Tibial nerve (tissue), 4 donors: ENCODE results near the gene NPSR1. TPM values are rescaled to one million over a fixed set of nuclear protein-coding genes. Genes with fewer than 3 reads are reported as not detected.
"Not testable (repeated sequence)": the region's sequence is repeated elsewhere in the genome, so short reads cannot be mapped to it uniquely, and the experiment has no call there.

Experiments used
- DNase-seq, 2 donors: peaks; one replicate each; pipeline ENCODE4 v3.0.0-alpha.2; 2019; ENCODE audit warnings: low spot score in 2 of 2
- H3K27ac ChIP-seq, 4 donors: fragments of 200-600 bp; sonication (generic) in 3 of 4; one replicate each; pipeline ENCODE4 v1.5.1; 2017 to 2019; ENCODE audit warnings: mild to moderate bottlenecking in 1 of 4
- H3K27me3 ChIP-seq, 2 donors: fragments of 200-600 bp; sonication (generic) in 1 of 2; one replicate each; pipeline versions ENCODE4 v1.5.1 to v1.6.0; 2017 to 2019
- H3K36me3 ChIP-seq, 3 donors: fragments of 200-600 bp; sonication (generic); one replicate each; pipeline ENCODE4 v1.5.1; 2018 to 2019
- H3K4me1 ChIP-seq, 4 donors: fragments of 200-600 bp; sonication (generic) in 3 of 4; one replicate each; pipeline ENCODE4 v1.5.1; 2017 to 2019
- H3K4me3 ChIP-seq, 4 donors: fragments of 200-600 bp; sonication (generic) in 3 of 4; one replicate each; pipeline ENCODE4 v1.5.1; 2017 to 2019; ENCODE audit warnings: mild to moderate bottlenecking in 1 of 4, moderate library complexity in 1 of 4
- H3K9me3 ChIP-seq, 4 donors: fragments of 200-600 bp; sonication (generic) in 3 of 4; one replicate each; pipeline ENCODE4 v1.5.1; 2017 to 2019
- EP300 ChIP-seq, 2 donors: sonication (generic); formaldehyde crosslinking; IDR thresholded peaks; one replicate each; pipeline ENCODE4 v1.6.1; 2017; ENCODE audit warnings: antibody characterized with exemption in 2 of 2, mild to moderate bottlenecking in 1 of 2
- POLR2A ChIP-seq, 2 donors: fragments of 450-650 bp; IDR thresholded peaks; one replicate each; pipeline ENCODE4 v1.6.1; 2017; ENCODE audit warnings: antibody characterized with exemption in 2 of 2, mild to moderate bottlenecking in 2 of 2, moderate library complexity in 2 of 2
- WGBS, 2 donors: methylation state at CpG; one replicate each; pipeline ENCODE4 v1.1.5; 2018; 5-methylcytosine and 5-hydroxymethylcytosine counted together
- total RNA-seq, 4 donors: library from RNA; depleted of rRNA; stranded (reverse); fragments of >200 nt; gene quantifications; one replicate each; pipeline ENCODE4 v1.1.0, GENCODE V29; 2016
- TF ChIP-seq, protein P1 (sequence below), 5 experiments: fragments of 200-600 bp in 3 of 5; fragments of 450-650 bp in 2 of 5; sonication (generic) in 3 of 5; IDR thresholded peaks; one replicate each; pipeline ENCODE4 v1.5.1; 2016 to 2019; ENCODE audit warnings: antibody characterized with exemption in 5 of 5, mild to moderate bottlenecking in 3 of 5, moderate library complexity in 2 of 5

NPSR1 gene
- total RNA-seq, 4 donors from 2014 or later: not detected

DNA sequence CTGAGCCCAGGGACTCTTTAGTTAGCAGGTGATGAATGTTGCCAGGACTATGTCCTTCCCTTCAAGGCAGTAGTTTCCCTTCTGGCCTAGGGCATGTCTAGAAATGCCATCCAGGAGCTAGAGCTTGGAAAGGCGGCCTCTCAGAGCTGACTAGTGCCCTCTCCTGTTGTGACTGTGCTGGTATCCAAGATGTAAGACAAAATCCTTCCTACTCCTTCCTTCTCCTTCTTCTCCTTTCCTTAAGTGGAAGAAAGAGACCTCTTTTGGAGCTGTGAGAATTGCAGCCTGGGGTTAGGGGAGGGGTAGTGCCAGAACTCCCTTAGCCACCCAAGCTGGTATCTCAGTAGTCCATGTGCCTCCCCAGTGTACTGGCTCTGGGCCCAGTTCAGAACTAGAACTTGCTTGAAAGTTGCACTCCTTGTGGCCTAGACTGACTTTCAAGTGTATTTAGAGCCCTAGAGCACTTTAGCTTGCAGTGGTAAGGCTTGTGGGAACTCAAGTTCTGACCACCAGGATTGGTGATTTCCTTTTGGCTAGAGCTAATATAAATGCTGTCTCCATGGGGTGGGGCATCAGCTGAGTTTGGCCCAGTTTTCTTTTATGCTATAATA, 118.8 kb downstream of the NPSR1 start:
- TF ChIP-seq EP300 (IDR thresholded peaks at IDR 0.05) (no peak), POLR2A (IDR thresholded peaks at IDR 0.05) (no peak)
- TF ChIP-seq, protein P1, sequence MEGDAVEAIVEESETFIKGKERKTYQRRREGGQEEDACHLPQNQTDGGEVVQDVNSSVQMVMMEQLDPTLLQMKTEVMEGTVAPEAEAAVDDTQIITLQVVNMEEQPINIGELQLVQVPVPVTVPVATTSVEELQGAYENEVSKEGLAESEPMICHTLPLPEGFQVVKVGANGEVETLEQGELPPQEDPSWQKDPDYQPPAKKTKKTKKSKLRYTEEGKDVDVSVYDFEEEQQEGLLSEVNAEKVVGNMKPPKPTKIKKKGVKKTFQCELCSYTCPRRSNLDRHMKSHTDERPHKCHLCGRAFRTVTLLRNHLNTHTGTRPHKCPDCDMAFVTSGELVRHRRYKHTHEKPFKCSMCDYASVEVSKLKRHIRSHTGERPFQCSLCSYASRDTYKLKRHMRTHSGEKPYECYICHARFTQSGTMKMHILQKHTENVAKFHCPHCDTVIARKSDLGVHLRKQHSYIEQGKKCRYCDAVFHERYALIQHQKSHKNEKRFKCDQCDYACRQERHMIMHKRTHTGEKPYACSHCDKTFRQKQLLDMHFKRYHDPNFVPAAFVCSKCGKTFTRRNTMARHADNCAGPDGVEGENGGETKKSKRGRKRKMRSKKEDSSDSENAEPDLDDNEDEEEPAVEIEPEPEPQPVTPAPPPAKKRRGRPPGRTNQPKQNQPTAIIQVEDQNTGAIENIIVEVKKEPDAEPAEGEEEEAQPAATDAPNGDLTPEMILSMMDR (IDR thresholded peaks at IDR 0.05): no peak
- DNase-seq: no peak
- WGBS, 2 donors: 53 to 79% methylated on average over 1 of the region's 1 CpG

DNA sequence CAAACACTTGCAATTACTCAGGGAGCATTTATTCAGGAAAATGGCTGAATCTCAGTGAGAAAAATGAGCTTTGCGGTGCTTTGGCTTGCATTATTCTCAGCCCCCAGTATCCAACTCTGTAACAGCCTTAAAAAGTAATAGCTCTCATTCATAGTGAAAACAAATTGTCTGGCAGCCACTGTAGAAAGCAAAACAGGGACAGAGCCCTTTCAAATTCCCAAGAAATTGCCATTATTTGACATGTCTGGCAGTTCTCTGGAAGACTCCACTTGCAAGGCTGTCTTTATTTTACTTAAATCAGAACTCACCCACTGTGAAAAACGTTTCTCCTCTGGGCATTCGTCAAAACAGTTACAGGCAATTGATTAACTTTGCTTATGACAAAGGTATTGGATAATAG, 122.5 kb downstream of the NPSR1 start:
- Histone ChIP-seq H3K27ac (no peak overlapping the region), H3K4me3 (no peak overlapping the region), H3K9me3 (peaks cover 0 to 30% (median 0%) of the 10 kb centered on the region in 4 donors), H3K27me3 (no peaks in the 10 kb centered on the region), H3K36me3 (no peaks in the 10 kb centered on the region), H3K4me1 (no peaks in the 10 kb centered on the region)
- WGBS, 2 donors: 50 to 60% methylated on average over 3 of the region's 3 CpGs
- TF ChIP-seq, protein P1 (IDR thresholded peaks at IDR 0.05): no peak
- no peak for TF ChIP-seq EP300 (IDR thresholded peaks at IDR 0.05)
- TF ChIP-seq POLR2A (IDR thresholded peaks at IDR 0.05): no peak
- DNase-seq: no peak

More for the DNA sequence above, 118.8 kb downstream of the NPSR1 start:
- no peak overlapping the region for H3K27ac ChIP-seq
- H3K27me3 ChIP-seq: no peaks in the 10 kb centered on the region
- peaks cover 0 to 7% (median 0%) of the 10 kb centered on the region in 4 donors for H3K9me3 ChIP-seq
- H3K4me1 ChIP-seq: no peaks in the 10 kb centered on the region
- H3K4me3 ChIP-seq: no peak overlapping the region
- no peaks in the 10 kb centered on the region for H3K36me3 ChIP-seq

DNA sequence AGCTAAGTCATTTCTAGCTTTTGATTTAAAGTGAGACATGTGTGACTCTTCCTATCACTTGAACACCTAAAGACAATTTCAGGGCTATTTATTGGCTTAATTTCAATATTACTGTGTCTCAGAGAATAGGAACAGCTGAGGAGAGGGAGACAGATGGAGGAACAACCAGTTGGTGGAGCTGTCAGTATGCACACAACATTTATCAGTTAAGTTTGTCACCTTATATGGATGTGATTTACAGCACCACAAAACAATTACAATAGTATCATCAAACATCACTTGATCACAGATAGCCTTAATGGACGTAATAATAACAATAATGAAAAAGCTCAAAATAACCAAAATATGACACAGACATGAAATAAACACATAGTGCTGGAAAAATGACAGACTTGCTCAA, 129.6 kb downstream of the NPSR1 start:
- Histone ChIP-seq H3K36me3 (no peaks in the 10 kb centered on the region), H3K4me1 (no peaks in the 10 kb centered on the region), H3K4me3 (no peak overlapping the region), H3K27me3 (no peaks in the 10 kb centered on the region), H3K27ac (no peak overlapping the region), H3K9me3 (peaks cover 0 to 16% (median 0%) of the 10 kb centered on the region in 4 donors)
- TF ChIP-seq POLR2A (IDR thresholded peaks at IDR 0.05): no peak
- TF ChIP-seq, protein P1 (IDR thresholded peaks at IDR 0.05): no peak
- 63 to 74% methylated on average over 1 of the region's 1 CpG for WGBS, 2 donors
- DNase-seq: no peak

DNA sequence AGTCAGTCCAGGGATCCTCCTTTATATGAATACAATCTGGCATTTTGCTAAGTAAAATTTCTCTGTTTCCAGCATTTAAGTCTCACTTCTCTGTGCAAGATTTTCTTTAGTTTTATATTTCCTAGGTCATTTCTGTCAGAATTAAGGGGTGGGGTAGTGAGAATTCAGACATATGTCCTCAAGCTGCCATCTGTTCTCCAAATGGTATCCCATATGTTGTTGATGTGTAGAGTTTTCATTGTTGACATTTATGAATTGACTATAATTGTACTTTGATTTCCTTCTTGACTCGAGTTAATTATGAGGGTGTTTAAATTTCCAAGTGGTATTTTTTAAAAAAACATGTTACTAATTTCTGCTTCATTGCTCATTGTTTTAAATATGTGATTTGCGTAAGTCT, 148.8 kb downstream of the NPSR1 start:
- no peaks in the 10 kb centered on the region for H3K36me3 ChIP-seq
- no peaks in the 10 kb centered on the region for H3K4me1 ChIP-seq
- H3K9me3 ChIP-seq: peaks cover 0 to 10% (median 0%) of the 10 kb centered on the region in 4 donors
- DNase-seq: no peak
- no peak overlapping the region for H3K4me3 ChIP-seq
- H3K27ac ChIP-seq: no peak overlapping the region
- H3K27me3 ChIP-seq: no peaks in the 10 kb centered on the region
- 65 to 66% methylated on average over 2 of the region's 2 CpGs for WGBS, 2 donors
- no peak for TF ChIP-seq EP300 (IDR thresholded peaks at IDR 0.05)
- TF ChIP-seq, protein P1 (IDR thresholded peaks at IDR 0.05): no peak
- TF ChIP-seq POLR2A (IDR thresholded peaks at IDR 0.05): no peak

DNA sequence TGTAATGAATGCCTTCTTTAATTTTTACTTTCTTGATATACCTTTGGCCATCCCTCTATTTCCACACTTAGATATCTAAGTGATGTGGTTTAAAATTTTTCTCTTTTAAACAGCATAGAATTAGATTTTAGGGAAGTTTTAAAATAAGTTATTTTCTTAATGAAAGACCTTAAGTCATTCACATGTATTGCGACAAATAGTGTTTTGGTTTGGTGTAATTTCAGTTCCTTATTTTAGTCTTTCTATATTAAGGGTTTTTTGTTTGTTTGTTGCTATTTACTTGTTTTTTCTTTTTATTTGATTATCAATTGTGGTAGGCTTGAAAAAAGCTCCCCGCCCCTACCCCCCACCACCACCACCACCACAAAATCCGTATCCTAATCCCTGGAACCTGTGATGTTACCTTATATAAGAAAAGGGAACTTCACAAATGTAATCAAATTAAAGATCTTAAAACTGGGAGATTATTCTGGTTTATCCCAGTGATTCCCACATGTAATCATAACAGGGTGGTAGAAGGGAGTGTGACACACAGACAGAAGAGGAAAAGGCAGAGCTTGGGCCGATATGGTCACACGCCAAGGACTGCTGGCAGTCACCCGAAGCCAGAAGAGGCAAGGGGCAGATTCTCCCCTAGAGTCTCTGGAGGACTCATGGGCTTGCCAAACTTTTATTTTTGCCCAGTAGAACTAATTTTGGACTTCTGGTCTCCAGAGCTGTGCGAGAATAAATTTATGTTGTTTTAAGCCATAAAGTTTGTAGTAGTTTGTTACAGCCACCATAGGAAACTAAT, 149.7 kb downstream of the NPSR1 start:
- peaks cover 0 to 10% (median 0%) of the 10 kb centered on the region in 4 donors for H3K9me3 ChIP-seq
- no peak overlapping the region for H3K27ac ChIP-seq
- H3K36me3 ChIP-seq: no peaks in the 10 kb centered on the region
- no peak for TF ChIP-seq EP300 (IDR thresholded peaks at IDR 0.05)
- no peak for TF ChIP-seq POLR2A (IDR thresholded peaks at IDR 0.05)
- TF ChIP-seq, protein P1 (IDR thresholded peaks at IDR 0.05): no peak
- H3K4me1 ChIP-seq: no peaks in the 10 kb centered on the region
- no peak overlapping the region for H3K4me3 ChIP-seq
- WGBS, 2 donors: 79 to 87% methylated on average over 7 of the region's 7 CpGs
- no peaks in the 10 kb centered on the region for H3K27me3 ChIP-seq
- no peak for DNase-seq

DNA sequence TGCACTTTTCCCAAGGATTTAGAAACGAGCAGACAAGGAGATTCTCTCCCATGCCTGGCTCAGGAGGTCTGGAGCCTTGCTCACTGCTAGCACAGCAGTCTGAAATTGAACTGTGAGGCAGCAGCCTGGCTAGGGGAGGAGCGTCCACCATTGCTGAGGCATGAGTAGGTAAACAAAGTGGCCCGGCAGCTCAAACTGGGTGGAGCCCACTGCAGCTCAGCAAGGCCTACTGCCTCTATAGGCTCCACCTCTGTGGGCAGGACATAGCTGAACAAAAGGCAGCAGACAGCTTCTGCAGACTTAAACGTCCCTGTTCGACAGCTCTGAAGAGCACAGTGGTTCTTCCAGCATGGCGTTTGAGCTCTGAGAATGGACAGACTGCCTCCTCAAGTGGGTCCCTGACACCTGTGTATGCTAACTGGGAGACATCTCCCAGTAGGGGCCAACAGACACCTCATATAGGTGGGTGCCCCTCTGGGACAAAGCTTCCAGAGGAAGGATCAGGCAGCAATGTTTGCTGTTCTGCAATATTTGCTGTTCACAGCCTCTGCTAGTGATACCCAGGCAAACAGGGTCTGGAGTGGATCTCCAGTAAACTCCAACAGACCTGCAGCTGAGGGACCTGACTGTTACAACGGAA, 156.3 kb downstream of the NPSR1 start:
- H3K4me1 ChIP-seq, H3K27me3 ChIP-seq, DNase-seq, H3K36me3 ChIP-seq, H3K9me3 ChIP-seq, H3K4me3 ChIP-seq, H3K27ac ChIP-seq: not testable (repeated sequence)
- 68 to 78% methylated on average over 6 to 7 of the region's 7 CpGs for WGBS, 2 donors
